HepG2 (cell line): ENCODE results near the gene KAZN. TPM values are rescaled to one million over a fixed set of nuclear protein-coding genes. Genes with fewer than 3 reads are reported as not detected.

Experiments used
- ATAC-seq: fragments of 200-7000 bp; cut with Tn5 transposase; 3 replicates; pipeline ENCODE4 v1.9.1; 2020; ENCODE audit warnings: mild to moderate bottlenecking, moderate library complexity
- BruUV-seq: library from RNA; stranded (reverse); fragments of 400-500 nt; replicated peaks from 2 replicates; lab custom pipeline; 2021; lab: Mats Ljungman, UMichigan
- CTCF ChIA-PET: fragments of 300-600 bp; formaldehyde crosslinking; extraction: SDS; loops from one replicate; lab custom pipeline; 2021; ENCODE audit warnings: low total read pairs, inconsistent platforms, low intra/inter-chr PET ratio; lab: Yijun Ruan, JAX
- POLR2A ChIA-PET: fragments of 350-600 bp; sonication (Branson Sonifier 250); formaldehyde crosslinking; loops from one replicate; lab custom pipeline; 2020; ENCODE audit warnings: antibody characterized with exemption, inconsistent platforms; lab: Yijun Ruan, JAX
- DNase-seq: peaks from one replicate; pipeline ENCODE4 v3.0.0-alpha.2; 2015; ENCODE audit warnings: low spot score
- FAIRE-seq: peaks from 3 replicates; lab custom pipeline; 2011; peaks lifted over from hg19 to GRCh38; lab: Jason Lieb, UNC
- H2AFZ ChIP-seq: one replicate; pipeline ENCODE4 v1.6.1; 2011; ENCODE audit warnings: low read length, inconsistent platforms
- H3K27ac ChIP-seq: fragments of 300-600 bp; 3 replicates; pipeline ENCODE4 v1.8.0; 2011; ENCODE audit warnings: mixed run types, mild to moderate bottlenecking, mixed read lengths, low read length, inconsistent platforms; ENCODE audit not compliant: insufficient read depth; ENCODE audit errors: extremely low read length
- H3K27me3 ChIP-seq, 2 experiments: fragments of 200-600 bp in 1 of 2; 2 replicates in 1 of 2; 3 replicates in 1 of 2; pipeline versions ENCODE4 v1.6.0 to v1.8.0; 2011; ENCODE audit warnings: low read length in 2 of 2, mild to moderate bottlenecking in 2 of 2, moderate library complexity in 2 of 2, inconsistent platforms in 1 of 2; ENCODE audit not compliant: insufficient read depth in 2 of 2, control insufficient read depth in 1 of 2
- H3K36me3 ChIP-seq, 2 experiments: fragments of 200-600 bp in 1 of 2; replicated peaks in 1 of 2; 2 replicates in 1 of 2; 3 replicates in 1 of 2; pipeline versions ENCODE4 v1.5.1 to v1.8.0; 2011; ENCODE audit warnings: low read length in 2 of 2, inconsistent platforms in 1 of 2; ENCODE audit not compliant: insufficient read depth in 2 of 2, control insufficient read depth in 1 of 2
- H3K4me1 ChIP-seq: 2 replicates; pipeline ENCODE4 v1.5.1; 2012; ENCODE audit warnings: low read length, inconsistent platforms; ENCODE audit not compliant: insufficient read depth
- H3K4me2 ChIP-seq: 2 replicates; pipeline ENCODE4 v1.6.0; 2011; ENCODE audit warnings: low read depth, low read length, inconsistent platforms
- H3K4me3 ChIP-seq, 3 experiments: fragments of 200-600 bp in 1 of 3; sonication (generic), shearing (Covaris generic) in 1 of 3; replicated peaks in 1 of 3; 2 replicates each; pipeline ENCODE4 v1.5.1; 2011 to 2016; ENCODE audit warnings: low read length in 3 of 3, inconsistent platforms in 2 of 3, low read depth in 2 of 3, mild to moderate bottlenecking in 2 of 3, control low read depth in 1 of 3, mixed read lengths in 1 of 3; ENCODE audit not compliant: insufficient read depth in 1 of 3
- H3K79me2 ChIP-seq: one replicate; pipeline ENCODE4 v1.6.1; 2011; ENCODE audit warnings: low read length, inconsistent platforms; ENCODE audit not compliant: insufficient read depth
- H3K9ac ChIP-seq: 2 replicates; pipeline ENCODE4 v1.6.0; 2011; ENCODE audit warnings: mild to moderate bottlenecking, low read depth, low read length, inconsistent platforms; ENCODE audit not compliant: insufficient read depth
- H3K9me3 ChIP-seq: 2 replicates; pipeline ENCODE4 v1.5.1; 2012; ENCODE audit warnings: mild to moderate bottlenecking, low read length
- H4K20me1 ChIP-seq: 2 replicates; pipeline ENCODE4 v1.6.0; 2011; ENCODE audit warnings: inconsistent platforms, mild to moderate bottlenecking, low read length, moderate library complexity; ENCODE audit not compliant: insufficient read depth
- CEBPG ChIP-seq: IDR thresholded peaks from 2 replicates; pipeline ENCODE4 v1.6.1; 2016
- HNRNPL ChIP-seq: fragments of 200-400 bp; formaldehyde crosslinking; IDR thresholded peaks from 2 replicates; pipeline ENCODE4 v1.6.1; 2017; ENCODE audit warnings: mild to moderate bottlenecking, low read depth, low read length
- SOX5 ChIP-seq: IDR thresholded peaks from 2 replicates; pipeline ENCODE4 v1.6.1; 2016; ENCODE audit warnings: borderline replicate concordance
- THAP11 ChIP-seq: IDR thresholded peaks from 2 replicates; pipeline ENCODE4 v1.6.1; 2016; ENCODE audit warnings: missing biosample characterization, missing genetic modification reagents
- ZMAT3 ChIP-seq: sonication (generic); formaldehyde crosslinking; conservative IDR thresholded peaks from 2 replicates; pipeline ENCODE4 v1.7.0; 2021; ENCODE audit warnings: missing genetic modification reagents
- WGBS: methylation state at CpG from one replicate; pipeline ENCODE4 v1.1.6; 2017; ENCODE audit warnings: low lambda C conversion rate; 5-methylcytosine and 5-hydroxymethylcytosine counted together
- in situ Hi-C: cut with HindIII; loops from 2 replicates; pipeline ENCODE4 v1.10.0; 2017; ENCODE audit warnings: low pct_unique_long_range_greater_than_20kb; ENCODE audit not compliant: extremely low pct_ligation_motif_present
- intact Hi-C: fragments of 100-400 bp; cut with micrococcal nuclease; formaldehyde crosslinking; loops from one replicate; pipeline ENCODE4 v1.10.0; 2022; ENCODE audit not compliant: unreplicated experiment
- polyA plus RNA-seq, 8 experiments: library from polyadenylated mRNA; depleted of rRNA in 3 of 8; stranded (reverse) in 7 of 8; unstranded in 1 of 8; fragments of >200 nt; fragmentation: Illumina TruSeq in 4 of 8; extraction: Trizol in 4 of 8; gene quantifications; 2 replicates each; pipeline versions ENCODE4 v1.2.1 to v1.2.3, GENCODE V29; 2011 to 2016; ENCODE audit warnings: low read depth in 4 of 8, missing spikeins in 1 of 8, mixed read lengths in 1 of 8; ENCODE audit not compliant: insufficient read depth in 1 of 8
- total RNA-seq, 5 experiments: library from RNA; depleted of rRNA; stranded (reverse); fragments of >200 nt; fragmentation: Illumina TruSeq; extraction: Trizol; gene quantifications; 2 replicates each; pipeline ENCODE4 v1.2.3, GENCODE V29; 2016; ENCODE audit warnings: low read depth in 1 of 5

KAZN gene
- total and polyA plus RNA-seq, 2 of the 13 experiments (the other 11 are each of a cell fraction or from before 2014, with no cell fraction given): 10.4 to 13.5 TPM

DNA sequence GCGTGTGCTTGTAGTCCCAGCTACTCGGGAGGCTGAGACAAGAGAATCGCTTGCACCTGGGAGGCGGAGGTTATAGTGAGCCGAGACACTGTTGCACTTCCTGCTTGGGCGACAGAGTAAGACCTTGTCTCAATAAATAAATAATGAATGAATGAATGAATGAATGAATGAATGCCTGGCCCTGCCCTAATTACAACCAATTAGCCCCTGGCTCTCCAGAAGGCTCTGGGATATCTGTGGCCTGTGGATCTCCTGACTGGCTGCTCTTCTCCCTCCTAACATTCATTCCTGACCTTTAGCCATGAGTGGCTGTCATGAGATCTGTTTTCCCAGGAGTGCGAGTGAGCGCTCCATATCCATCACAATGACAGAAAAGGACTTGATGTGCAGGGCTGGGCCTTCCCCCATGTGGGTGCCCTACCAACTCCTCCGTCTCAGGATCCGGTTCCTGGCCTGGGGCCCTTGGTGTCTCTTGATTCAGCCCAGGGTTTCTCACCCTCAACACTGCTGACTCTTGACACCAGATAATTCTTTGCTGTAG, 311.5 kb downstream of the KAZN start (continued):
- no peak for TF ChIP-seq ZMAT3 (CRISPR knock-in tag)

DNA sequence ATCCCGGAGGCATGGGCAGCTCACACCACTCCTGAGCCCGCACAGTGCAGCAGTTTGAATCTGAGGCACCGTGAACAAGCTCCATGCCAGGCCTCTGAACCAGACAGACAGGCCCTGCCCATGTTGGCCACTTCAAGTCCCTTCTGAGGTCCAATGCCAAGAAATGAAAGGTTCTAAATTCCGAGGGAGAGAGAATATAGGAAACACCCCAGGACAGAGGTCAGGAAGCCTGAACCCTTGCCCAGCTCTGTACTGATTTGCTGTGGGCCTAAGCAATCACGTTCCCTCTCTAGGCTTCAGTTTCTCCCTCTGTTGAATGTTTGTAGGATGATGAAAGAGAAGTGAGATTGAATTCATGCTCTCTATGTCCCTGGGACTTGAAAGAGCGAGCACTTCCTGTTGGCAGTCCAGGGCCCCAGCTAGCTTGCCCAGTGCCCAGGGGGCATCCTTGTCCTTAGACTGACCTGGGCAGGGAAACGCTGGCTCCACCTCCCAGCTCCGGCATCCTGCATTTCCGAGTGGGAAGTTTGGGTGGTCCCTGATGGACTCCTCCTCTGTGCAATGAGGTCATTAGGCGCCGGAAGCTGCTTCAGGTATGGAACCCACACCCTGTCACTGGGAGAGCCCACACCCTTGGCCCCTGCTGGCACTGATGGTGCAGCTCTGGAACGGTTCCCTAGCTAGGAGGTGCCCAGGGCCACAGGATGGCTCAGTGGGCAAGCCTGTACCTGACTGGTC, 312.7 kb downstream of the KAZN start:
- ATAC-seq (peak; percentile 53), DNase-seq (no peak), FAIRE-seq (no peak)
- Histone ChIP-seq H3K4me2 (peak overlapping the region; percentile 27), H3K4me3 (peak overlapping the region in 1 of 3 experiments; percentile 11; a peak in 2 of 6 replicates), H3K27ac (no peak overlapping the region), H3K9ac (no peak overlapping the region), H3K79me2 (no peaks in the 10 kb centered on the region), H4K20me1 (no peaks in the 10 kb centered on the region), H2AFZ (no peak overlapping the region), H3K27me3 (no peaks in the 10 kb centered on the region), H3K9me3 (no peaks in the 10 kb centered on the region), H3K4me1 (peaks cover 42% of the 10 kb centered on the region), H3K36me3 (no peaks in the 10 kb centered on the region)
- ChIA-PET POLR2A (no interaction called here), CTCF (no interaction called here)
- BruUV-seq: no TSS peak
- in situ Hi-C loops (loop anchor here (25.0 kb wide), 1 partner anchor 126 kb away; no protein-coding TSS in a partner anchor), intact Hi-C loops (no loop called here)
- 18% methylated on average over 10 of the region's 12 CpGs for WGBS
- 0 out of 2 replicates have a peak, but pooled peaks have one; percentile 48 for TF ChIP-seq HNRNPL
- TF ChIP-seq CEBPG (CRISPR knock-in tag): peak; percentile 32; the same call in 1 of the 2 replicates
- TF ChIP-seq THAP11: no peak
- TF ChIP-seq SOX5 (CRISPR knock-in tag): no peak
